Measurements from ENCODE around the gene CADM2. TPM values are rescaled to one million over a fixed set of nuclear protein-coding genes. Genes with fewer than 3 reads are reported as not detected.

Gene CADM2
- total RNA-seq, 1 experiment from 2014 or later: not detected

DNA sequence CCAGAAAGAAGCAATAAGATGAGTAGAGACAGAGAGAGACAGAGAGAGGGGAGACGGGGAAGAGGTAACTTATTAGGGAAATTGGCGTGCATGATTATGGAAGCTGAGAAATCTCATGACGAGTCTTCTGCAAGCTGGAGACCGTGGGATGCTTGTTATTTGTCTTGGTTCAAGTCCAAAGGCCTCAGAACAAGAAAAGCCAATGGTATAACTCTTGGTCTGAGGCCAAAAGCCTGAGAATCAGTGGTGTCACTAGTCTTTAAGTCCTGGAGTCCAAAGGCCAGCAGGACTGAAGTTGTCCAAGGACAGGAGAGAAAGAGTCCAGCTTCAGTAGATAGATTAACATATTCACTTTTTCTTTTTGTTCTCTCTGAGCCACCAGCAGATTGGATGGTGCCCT lies 613.6 kb downstream of the CADM2 start:
- no peak overlapping the region for H3K4me3 ChIP-seq (replicated peaks in 1 of 2; ENCODE audit: low read depth in 1 of 2, low read length in 2 of 2)
- no peak overlapping the region for H3K9ac ChIP-seq (ENCODE audit: low read length)
- ChIA-PET CTCF (no interaction called here), RAD21 (ENCODE audit: low non-redundant PET in 1 of 2, low total read pairs in 2 of 2, uncharacterized antibody in 2 of 2, unreplicated experiment in 2 of 2) (no interaction called here), POLR2A (no interaction called here)
- H3K4me1 ChIP-seq (ENCODE audit: control insufficient read depth in 1 of 2, insufficient read depth in 2 of 2, low read length in 2 of 2): no peaks in the 10 kb centered on the region
- H4K20me1 ChIP-seq (ENCODE audit: insufficient read depth): no peaks in the 10 kb centered on the region
- no peak overlapping the region for H2AFZ ChIP-seq (ENCODE audit: low read depth, low read length, poor library complexity, severe bottlenecking)
- H3K79me2 ChIP-seq (ENCODE audit: insufficient read depth, low read length): no peaks in the 10 kb centered on the region
- H3K36me3 ChIP-seq (ENCODE audit: control insufficient read depth in 1 of 2, insufficient read depth in 2 of 2, low read length in 2 of 2): no peaks in the 10 kb centered on the region
- peaks cover 0 to 4% of the 10 kb centered on the region in 2 experiments; a peak in 2 of 4 replicates for H3K9me3 ChIP-seq (ENCODE audit: control insufficient read depth in 1 of 2, insufficient read depth in 1 of 2, low read depth in 1 of 2, low read length in 2 of 2)
- H3K27ac ChIP-seq (ENCODE audit: low read depth, low read length): no peak overlapping the region
- DNase-seq (ENCODE audit: low read depth, low spot score) (no peak), ATAC-seq (no peak)
- no peaks in the 10 kb centered on the region for H3K9me2 ChIP-seq (ENCODE audit: insufficient read depth)
- BruUV-seq (replicated peaks): no TSS peak
- H3K4me2 ChIP-seq (ENCODE audit: low read length): no peak overlapping the region
- no peaks in the 10 kb centered on the region for H3K27me3 ChIP-seq (ENCODE audit: insufficient read depth, low read length)
- TF ChIP-seq, protein P1, sequence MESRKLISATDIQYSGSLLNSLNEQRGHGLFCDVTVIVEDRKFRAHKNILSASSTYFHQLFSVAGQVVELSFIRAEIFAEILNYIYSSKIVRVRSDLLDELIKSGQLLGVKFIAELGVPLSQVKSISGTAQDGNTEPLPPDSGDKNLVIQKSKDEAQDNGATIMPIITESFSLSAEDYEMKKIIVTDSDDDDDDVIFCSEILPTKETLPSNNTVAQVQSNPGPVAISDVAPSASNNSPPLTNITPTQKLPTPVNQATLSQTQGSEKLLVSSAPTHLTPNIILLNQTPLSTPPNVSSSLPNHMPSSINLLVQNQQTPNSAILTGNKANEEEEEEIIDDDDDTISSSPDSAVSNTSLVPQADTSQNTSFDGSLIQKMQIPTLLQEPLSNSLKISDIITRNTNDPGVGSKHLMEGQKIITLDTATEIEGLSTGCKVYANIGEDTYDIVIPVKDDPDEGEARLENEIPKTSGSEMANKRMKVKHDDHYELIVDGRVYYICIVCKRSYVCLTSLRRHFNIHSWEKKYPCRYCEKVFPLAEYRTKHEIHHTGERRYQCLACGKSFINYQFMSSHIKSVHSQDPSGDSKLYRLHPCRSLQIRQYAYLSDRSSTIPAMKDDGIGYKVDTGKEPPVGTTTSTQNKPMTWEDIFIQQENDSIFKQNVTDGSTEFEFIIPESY (IDR thresholded peaks at IDR 0.05; ENCODE audit: extremely low read depth, insufficient replicate concordance, low read length): no peak
- TF ChIP-seq TCF7L2 (IDR thresholded peaks at IDR 0.05; ENCODE audit: borderline replicate concordance, extremely low read depth, insufficient read depth, insufficient read length): no peak
- no peak for TF ChIP-seq EGR1 (IDR thresholded peaks at IDR 0.05; ENCODE audit: low read depth)
- no peak for TF ChIP-seq ZFX (IDR thresholded peaks at IDR 0.05)
- TF ChIP-seq FOSL1 (IDR thresholded peaks at IDR 0.05; ENCODE audit: low read depth): no peak
- no peak for TF ChIP-seq RAD21 (IDR thresholded peaks at IDR 0.05; ENCODE audit: low read depth)
- intact Hi-C loops (cut with micrococcal nuclease): no loop called here

DNA sequence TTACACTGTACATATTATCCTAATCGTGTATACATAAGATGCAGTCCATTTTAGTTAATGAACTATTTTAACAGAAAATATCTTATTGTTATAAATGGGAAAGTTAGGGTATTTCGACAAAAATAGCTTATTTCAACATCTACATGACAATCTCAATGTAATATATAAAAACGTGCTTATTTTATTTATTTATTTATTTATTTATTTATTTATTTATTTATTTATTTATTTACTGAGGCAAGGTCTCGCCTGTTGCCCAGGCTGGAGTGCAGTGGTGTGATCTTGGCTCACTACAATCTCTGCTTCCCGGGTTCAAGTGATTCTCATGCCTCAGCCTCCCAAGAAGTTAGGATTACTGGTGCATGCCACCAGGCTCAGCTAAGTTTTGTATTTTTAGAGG lies 614.2 kb downstream of the CADM2 start:
- RAD21 ChIA-PET (ENCODE audit: low non-redundant PET in 1 of 2, low total read pairs in 2 of 2, uncharacterized antibody in 2 of 2, unreplicated experiment in 2 of 2): no interaction called here

More for the DNA sequence above, 614.2 kb downstream of the CADM2 start:
- Histone ChIP-seq H3K27me3 (ENCODE audit: insufficient read depth, low read length) (no peaks in the 10 kb centered on the region), H3K9me3 (ENCODE audit: control insufficient read depth in 1 of 2, insufficient read depth in 1 of 2, low read depth in 1 of 2, low read length in 2 of 2) (peaks cover 0 to 4% of the 10 kb centered on the region in 2 experiments; a peak in 2 of 4 replicates), H3K4me2 (ENCODE audit: low read length) (no peak overlapping the region), H3K9ac (ENCODE audit: low read length) (no peak overlapping the region), H4K20me1 (ENCODE audit: insufficient read depth) (no peaks in the 10 kb centered on the region), H2AFZ (ENCODE audit: low read depth, low read length, poor library complexity, severe bottlenecking) (no peak overlapping the region), H3K27ac (ENCODE audit: low read depth, low read length) (no peak overlapping the region), H3K4me3 (replicated peaks in 1 of 2; ENCODE audit: low read depth in 1 of 2, low read length in 2 of 2) (no peak overlapping the region), H3K9me2 (ENCODE audit: insufficient read depth) (no peaks in the 10 kb centered on the region), H3K4me1 (ENCODE audit: control insufficient read depth in 1 of 2, insufficient read depth in 2 of 2, low read length in 2 of 2) (no peaks in the 10 kb centered on the region), H3K36me3 (ENCODE audit: control insufficient read depth in 1 of 2, insufficient read depth in 2 of 2, low read length in 2 of 2) (no peaks in the 10 kb centered on the region), H3K79me2 (ENCODE audit: insufficient read depth, low read length) (no peaks in the 10 kb centered on the region)
- intact Hi-C loops (cut with micrococcal nuclease): no loop called here
- ChIA-PET CTCF (no interaction called here), POLR2A (no interaction called here)
- TF ChIP-seq ZNF274 (IDR thresholded peaks at IDR 0.05; ENCODE audit: low read depth, low read length) (no peak), CBX3 (IDR thresholded peaks at IDR 0.05; ENCODE audit: low read depth) (no peak), SIN3A (IDR thresholded peaks at IDR 0.05; ENCODE audit: low read depth) (no peak), ZFX (IDR thresholded peaks at IDR 0.05) (no peak), RAD21 (IDR thresholded peaks at IDR 0.05; ENCODE audit: low read depth) (no peak), EZH2phosphoT487 (IDR thresholded peaks at IDR 0.05; ENCODE audit: borderline replicate concordance) (no peak)
- TF ChIP-seq, protein P2, sequence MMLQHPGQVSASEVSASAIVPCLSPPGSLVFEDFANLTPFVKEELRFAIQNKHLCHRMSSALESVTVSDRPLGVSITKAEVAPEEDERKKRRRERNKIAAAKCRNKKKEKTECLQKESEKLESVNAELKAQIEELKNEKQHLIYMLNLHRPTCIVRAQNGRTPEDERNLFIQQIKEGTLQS (IDR thresholded peaks at IDR 0.05): no peak
- TF ChIP-seq, protein P3, sequence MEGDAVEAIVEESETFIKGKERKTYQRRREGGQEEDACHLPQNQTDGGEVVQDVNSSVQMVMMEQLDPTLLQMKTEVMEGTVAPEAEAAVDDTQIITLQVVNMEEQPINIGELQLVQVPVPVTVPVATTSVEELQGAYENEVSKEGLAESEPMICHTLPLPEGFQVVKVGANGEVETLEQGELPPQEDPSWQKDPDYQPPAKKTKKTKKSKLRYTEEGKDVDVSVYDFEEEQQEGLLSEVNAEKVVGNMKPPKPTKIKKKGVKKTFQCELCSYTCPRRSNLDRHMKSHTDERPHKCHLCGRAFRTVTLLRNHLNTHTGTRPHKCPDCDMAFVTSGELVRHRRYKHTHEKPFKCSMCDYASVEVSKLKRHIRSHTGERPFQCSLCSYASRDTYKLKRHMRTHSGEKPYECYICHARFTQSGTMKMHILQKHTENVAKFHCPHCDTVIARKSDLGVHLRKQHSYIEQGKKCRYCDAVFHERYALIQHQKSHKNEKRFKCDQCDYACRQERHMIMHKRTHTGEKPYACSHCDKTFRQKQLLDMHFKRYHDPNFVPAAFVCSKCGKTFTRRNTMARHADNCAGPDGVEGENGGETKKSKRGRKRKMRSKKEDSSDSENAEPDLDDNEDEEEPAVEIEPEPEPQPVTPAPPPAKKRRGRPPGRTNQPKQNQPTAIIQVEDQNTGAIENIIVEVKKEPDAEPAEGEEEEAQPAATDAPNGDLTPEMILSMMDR (IDR thresholded peaks at IDR 0.05 in 2 of 3, conservative IDR thresholded peaks at IDR 0.05 in 1 of 3; ENCODE audit: borderline replicate concordance in 1 of 3, insufficient read depth in 1 of 3, low read depth in 2 of 3, low read length in 2 of 3): no peak
- BruUV-seq (replicated peaks): no TSS peak
- ATAC-seq: no peak
- DNase-seq (ENCODE audit: low read depth, low spot score): no peak
